Activated CD8-positive, alpha-beta memory T cell treated with anti-CD3 and anti-CD28 coated beads, Interleukin-2, amount 10 ng/mL, durations not matched to agents 7 days and 5 days (primary cell): Measurements from ENCODE around the gene TTLL3. TPM values are rescaled to one million over a fixed set of nuclear protein-coding genes. Genes with fewer than 3 reads are reported as not detected.

Experiments
- ATAC-seq: fragments of 150-1000 bp; cut with Tn5 transposase; one replicate; pipeline ENCODE4 v1.10.0; 2021; ENCODE audit warnings: moderate library complexity
- CTCF ChIA-PET: fragments of 350-600 bp; sonication (Branson Sonifier 250); formaldehyde crosslinking; loops from one replicate; lab custom pipeline; 2021; ENCODE audit warnings: antibody characterized with exemption; lab: Charles Lee
- DNase-seq: peaks from one replicate; pipeline ENCODE4 v3.0.0-alpha.2; 2020
- H3K27ac Mint-ChIP-seq: one replicate; pipeline ENCODE4 v1.8.0; 2021; ENCODE audit warnings: mild to moderate bottlenecking, mixed read lengths
- H3K27me3 Mint-ChIP-seq: one replicate; pipeline ENCODE4 v1.8.0; 2021; ENCODE audit warnings: mixed read lengths
- H3K36me3 Mint-ChIP-seq: one replicate; pipeline ENCODE4 v1.8.0; 2021; ENCODE audit warnings: mild to moderate bottlenecking, mixed read lengths
- H3K4me1 Mint-ChIP-seq: one replicate; pipeline ENCODE4 v1.8.0; 2021; ENCODE audit warnings: mixed read lengths
- H3K4me3 Mint-ChIP-seq: one replicate; pipeline ENCODE4 v1.8.0; 2021; ENCODE audit warnings: mild to moderate bottlenecking, moderate library complexity, mixed read lengths
- H3K9me3 Mint-ChIP-seq: one replicate; pipeline ENCODE4 v1.8.0; 2022; ENCODE audit warnings: low read depth, mixed read lengths
- total RNA-seq, 2 experiments: library from RNA; stranded (reverse); gene quantifications; one replicate each; pipeline ENCODE4 v1.2.3, GENCODE V29; 2021

The TTLL3 gene
- total RNA-seq, 2 experiments from 2014 or later, result 40.4 to 77.5 TPM

- CTCF ChIA-PET, result interaction anchor here (1.5 to 1.9 kb wide), 3 partner anchors 14 to 50 kb away, joined by 3 to 5 read pairs (median 3); partner anchors contain the start of gene BRPF1
- H3K27ac Mint-ChIP-seq, result no peak overlapping the region
- ATAC-seq (no peak), DNase-seq (no peak)
- H3K4me3 Mint-ChIP-seq, result no peak overlapping the region
- H3K27me3 Mint-ChIP-seq, result no peaks in the 10 kb centered on the region
- peaks cover 48% of the 10 kb centered on the region for H3K4me1 Mint-ChIP-seq
- H3K36me3 Mint-ChIP-seq, result peaks cover 14% of the 10 kb centered on the region
- H3K9me3 Mint-ChIP-seq, result no peaks in the 10 kb centered on the region
Measured at GRCh38 chr3:9776896-9777693, 33.0 kb upstream of the TTLL3 start.

GRCh38 chr3:9777694-9778021 is 32.4 kb upstream of the TTLL3 start:
- H3K9me3 Mint-ChIP-seq, result no peaks in the 10 kb centered on the region
- H3K27me3 Mint-ChIP-seq, result no peaks in the 10 kb centered on the region
- CTCF ChIA-PET, result interaction anchor here (1.5 to 1.9 kb wide), 2 partner anchors 47 to 51 kb away, joined by 3 to 5 read pairs; partner anchors contain the start of gene BRPF1
- H3K36me3 Mint-ChIP-seq, result peaks cover 18% of the 10 kb centered on the region
- peaks cover 53% of the 10 kb centered on the region for H3K4me1 Mint-ChIP-seq
- DNase-seq (no peak), ATAC-seq (no peak)
- no peak overlapping the region for H3K4me3 Mint-ChIP-seq
- peak overlapping the region; percentile 88 for H3K27ac Mint-ChIP-seq

- H3K9me3 Mint-ChIP-seq, result no peaks in the 10 kb centered on the region
- DNase-seq, result peak; percentile 65
Measured at GRCh38 chr3:9778143-9779074, 31.7 kb upstream of the TTLL3 start.

GRCh38 chr3:9779075-9779593 is 30.9 kb upstream of the TTLL3 start:
- CTCF ChIA-PET, result interaction anchor here (1.4 kb wide), 1 partner anchor 38 kb away, joined by 3 read pairs; no protein-coding TSS in a partner anchor
- ATAC-seq (no peak), DNase-seq (no peak)
- Mint-ChIP-seq H3K4me1 (peaks cover 57% of the 10 kb centered on the region), H3K4me3 (no peak overlapping the region), H3K9me3 (no peaks in the 10 kb centered on the region), H3K27ac (peak overlapping the region; percentile 88), H3K27me3 (no peaks in the 10 kb centered on the region), H3K36me3 (peaks cover 24% of the 10 kb centered on the region)

More at GRCh38 chr3:9778143-9779074, 31.7 kb upstream of the TTLL3 start:
- peak; percentile 61 for ATAC-seq
- CTCF ChIA-PET, result interaction anchor here (1.5 to 1.9 kb wide), 2 partner anchors 48 to 51 kb away, joined by 3 to 5 read pairs; partner anchors contain the start of gene BRPF1
- Mint-ChIP-seq H3K4me3 (no peak overlapping the region), H3K36me3 (peaks cover 22% of the 10 kb centered on the region), H3K4me1 (peaks cover 57% of the 10 kb centered on the region), H3K27me3 (no peaks in the 10 kb centered on the region), H3K27ac (peak overlapping the region; percentile 88)

- CTCF ChIA-PET, result interaction anchor here (0.9 to 1.7 kb wide), 5 partner anchors 13 to 152 kb away, joined by 3 to 9 read pairs (median 4); partner anchors contain the start of genes ARPC4, OGG1 and TADA3
- Mint-ChIP-seq H3K9me3 (no peaks in the 10 kb centered on the region), H3K4me3 (peak overlapping the region; percentile 30), H3K36me3 (peaks cover 27% of the 10 kb centered on the region), H3K27ac (peak overlapping the region; percentile 88), H3K4me1 (peaks cover 57% of the 10 kb centered on the region), H3K27me3 (no peaks in the 10 kb centered on the region)
- DNase-seq (peak; percentile 84), ATAC-seq (peak; percentile 77)
Measured at GRCh38 chr3:9779721-9780457, 30.2 kb upstream of the TTLL3 start.

GRCh38 chr3:9780458-9780812 is 29.6 kb upstream of the TTLL3 start:
- no peak for DNase-seq
- Mint-ChIP-seq H3K36me3 (peaks cover 33% of the 10 kb centered on the region), H3K27me3 (no peaks in the 10 kb centered on the region), H3K4me3 (peak overlapping the region; percentile 30), H3K9me3 (no peaks in the 10 kb centered on the region), H3K27ac (peak overlapping the region; percentile 88), H3K4me1 (peaks cover 57% of the 10 kb centered on the region)
- CTCF ChIA-PET, result interaction anchor here (0.9 to 1.7 kb wide), 5 partner anchors 13 to 152 kb away, joined by 3 to 9 read pairs (median 4); partner anchors contain the start of genes ARPC4, OGG1 and TADA3
- peak; percentile 12 for ATAC-seq

- ATAC-seq, result no peak
- Mint-ChIP-seq H3K36me3 (peaks cover 36% of the 10 kb centered on the region), H3K4me3 (no peak overlapping the region)
Measured at GRCh38 chr3:9780910-9781309, 29.2 kb upstream of the TTLL3 start.

GRCh38 chr3:9781551-9781950 is 28.5 kb upstream of the TTLL3 start:
- no peak overlapping the region for H3K4me3 Mint-ChIP-seq
- H3K4me1 Mint-ChIP-seq, result peaks cover 59% of the 10 kb centered on the region
- H3K36me3 Mint-ChIP-seq, result peaks cover 40% of the 10 kb centered on the region
- no peaks in the 10 kb centered on the region for H3K9me3 Mint-ChIP-seq
- ATAC-seq (no peak), DNase-seq (no peak)
- CTCF ChIA-PET, result interaction anchor here (1.1 to 1.9 kb wide), 5 partner anchors 9 to 150 kb away, joined by 4 to 10 read pairs (median 7); partner anchors contain the start of genes ARPC4, OGG1 and TADA3
- H3K27ac Mint-ChIP-seq, result peak overlapping the region; percentile 67
- no peaks in the 10 kb centered on the region for H3K27me3 Mint-ChIP-seq

More at GRCh38 chr3:9780910-9781309, 29.2 kb upstream of the TTLL3 start:
- H3K9me3 Mint-ChIP-seq, result no peaks in the 10 kb centered on the region
- H3K27ac Mint-ChIP-seq, result peak overlapping the region; percentile 88
- DNase-seq, result no peak
- H3K4me1 Mint-ChIP-seq, result peaks cover 57% of the 10 kb centered on the region
- CTCF ChIA-PET, result interaction anchor here (0.9 to 1.7 kb wide), 5 partner anchors 12 to 151 kb away, joined by 3 to 9 read pairs (median 7); partner anchors contain the start of genes ARPC4, OGG1 and TADA3
- H3K27me3 Mint-ChIP-seq, result no peaks in the 10 kb centered on the region

GRCh38 chr3:9781978-9782603 is 28.0 kb upstream of the TTLL3 start:
- peak overlapping the region; percentile 66 for H3K27ac Mint-ChIP-seq
- ATAC-seq, result no peak

GRCh38 chr3:9782770-9783169 is 27.3 kb upstream of the TTLL3 start:
- H3K4me1 Mint-ChIP-seq, result peaks cover 61% of the 10 kb centered on the region
- peaks cover 48% of the 10 kb centered on the region for H3K36me3 Mint-ChIP-seq
- no peak for DNase-seq
- no peak overlapping the region for H3K4me3 Mint-ChIP-seq
- H3K9me3 Mint-ChIP-seq, result no peaks in the 10 kb centered on the region
- H3K27me3 Mint-ChIP-seq, result no peaks in the 10 kb centered on the region
- H3K27ac Mint-ChIP-seq, result peak overlapping the region; percentile 66
- no peak for ATAC-seq
- CTCF ChIA-PET, result interaction anchor here (1.1 to 1.9 kb wide), 4 partner anchors 8 to 150 kb away, joined by 3 to 10 read pairs (median 6); partner anchors contain the start of genes ARPC4 and TADA3

More at GRCh38 chr3:9781978-9782603, 28.0 kb upstream of the TTLL3 start:
- DNase-seq, result no peak
- Mint-ChIP-seq H3K27me3 (no peaks in the 10 kb centered on the region), H3K36me3 (peaks cover 43% of the 10 kb centered on the region), H3K4me3 (no peak overlapping the region), H3K9me3 (no peaks in the 10 kb centered on the region), H3K4me1 (peaks cover 61% of the 10 kb centered on the region)
- CTCF ChIA-PET, result interaction anchor here (1.1 to 1.9 kb wide), 4 partner anchors 9 to 151 kb away, joined by 3 to 10 read pairs (median 6); partner anchors contain the start of genes ARPC4 and TADA3

GRCh38 chr3:9783954-9784353 is 26.1 kb upstream of the TTLL3 start:
- no peak for DNase-seq
- Mint-ChIP-seq H3K9me3 (no peaks in the 10 kb centered on the region), H3K4me1 (peaks cover 50% of the 10 kb centered on the region), H3K4me3 (no peak overlapping the region), H3K27me3 (no peaks in the 10 kb centered on the region), H3K36me3 (peaks cover 50% of the 10 kb centered on the region), H3K27ac (no peak overlapping the region)
- CTCF ChIA-PET, result interaction anchor here (0.9 kb wide), 1 partner anchor 15 kb away, joined by 3 read pairs; no protein-coding TSS in a partner anchor
- ATAC-seq, result no peak
